H1 (cell line): ENCODE results near the gene GGN.

Source experiments
- ATF2 ChIP-seq: IDR thresholded peaks from 2 replicates; pipeline ENCODE4 v1.6.1; 2012; ENCODE audit warnings: low read length, inconsistent platforms
- CREB1 ChIP-seq: IDR thresholded peaks from 2 replicates; pipeline ENCODE4 v1.6.1; 2012; ENCODE audit warnings: inconsistent platforms
- CTCF ChIP-seq, 3 experiments: IDR thresholded peaks; 1 replicate in 2 of 3; 2 replicates in 1 of 3; pipeline versions ENCODE4 v1.5.1 to v1.6.1; 2011; ENCODE audit warnings: low read length in 3 of 3, mild to moderate bottlenecking in 3 of 3, inconsistent platforms in 2 of 3, low read depth in 1 of 3, moderate library complexity in 1 of 3; ENCODE audit not compliant: insufficient read depth in 1 of 3; ENCODE audit errors: control extremely low read depth in 1 of 3
- KDM4A ChIP-seq: IDR thresholded peaks from one replicate; pipeline ENCODE4 v1.7.1; 2012; ENCODE audit warnings: low read depth, mild to moderate bottlenecking, moderate library complexity, low read length, inconsistent platforms; ENCODE audit not compliant: severe bottlenecking
- KDM5A ChIP-seq: fragments of 200-600 bp; IDR thresholded peaks from 2 replicates; pipeline ENCODE4 v1.7.1; 2012; ENCODE audit warnings: mild to moderate bottlenecking, low read length, inconsistent platforms, mixed read lengths
- MAFK ChIP-seq: IDR thresholded peaks from 2 replicates; pipeline ENCODE4 v1.6.1; 2012; ENCODE audit warnings: low read depth, mild to moderate bottlenecking, improper control_type of control experiment, low read length
- MAX ChIP-seq: IDR thresholded peaks from 2 replicates; pipeline ENCODE4 v1.6.1; 2012; ENCODE audit warnings: inconsistent platforms
- POLR2A ChIP-seq, 2 experiments: IDR thresholded peaks; 1 replicate in 1 of 2; 2 replicates in 1 of 2; pipeline ENCODE4 v1.6.1; 2011; ENCODE audit warnings: low read depth in 2 of 2, low read length in 2 of 2, mild to moderate bottlenecking in 2 of 2; ENCODE audit errors: control extremely low read depth in 1 of 2
- POLR2AphosphoS5 ChIP-seq: IDR thresholded peaks from 2 replicates; pipeline ENCODE4 v1.6.1; 2011; ENCODE audit warnings: low read depth, low read length
- RAD21 ChIP-seq, 2 experiments: IDR thresholded peaks in 1 of 2; conservative IDR thresholded peaks in 1 of 2; 2 replicates each; pipeline ENCODE4 v1.6.1; 2011; ENCODE audit warnings: low read depth in 2 of 2, low read length in 2 of 2, improper control_type of control experiment in 1 of 2, inconsistent platforms in 1 of 2, mild to moderate bottlenecking in 1 of 2, moderate library complexity in 1 of 2
- RBBP5 ChIP-seq: IDR thresholded peaks from 2 replicates; pipeline ENCODE4 v1.7.1; 2012; ENCODE audit warnings: low read depth, mild to moderate bottlenecking, inconsistent platforms, low read length, moderate library complexity, borderline replicate concordance
- SIX5 ChIP-seq: IDR thresholded peaks from 2 replicates; pipeline ENCODE4 v1.6.1; 2011; ENCODE audit warnings: mild to moderate bottlenecking, low read depth, low read length
- TBP ChIP-seq: IDR thresholded peaks from 2 replicates; pipeline ENCODE4 v1.6.1; 2011; ENCODE audit warnings: low read depth, low read length, improper control_type of control experiment

GRCh38 chr19:38373907-38374331, 13.9 kb downstream of the GGN start:
- TF ChIP-seq MAFK (no peak), MAX (no peak), CTCF (IDR thresholded peaks at IDR 0.05; ENCODE audit: control extremely low read depth in 1 of 3, insufficient read depth in 1 of 3, low read depth in 1 of 3, low read length in 3 of 3) (no peak), TBP (no peak), RBBP5 (no peak), POLR2AphosphoS5 (no peak), ATF2 (no peak), KDM4A (no peak), POLR2A (IDR thresholded peaks at IDR 0.05; ENCODE audit: control extremely low read depth in 1 of 2, low read depth in 2 of 2, low read length in 2 of 2) (no peak), KDM5A (no peak), CREB1 (no peak), RAD21 (IDR thresholded peaks at IDR 0.05 in 1 of 2, conservative IDR thresholded peaks at IDR 0.05 in 1 of 2; ENCODE audit: low read depth in 2 of 2, low read length in 2 of 2) (no peak), SIX5 (no peak)
